A673 (cell line): ENCODE measurements around the gene STX8. TPM values are rescaled to one million over a fixed set of nuclear protein-coding genes. Genes with fewer than 3 reads are reported as not detected.

Experiments
- BruUV-seq: library from RNA; stranded (reverse); fragments of 400-500 nt; replicated peaks from 2 replicates; lab custom pipeline; 2021; lab: Mats Ljungman, UMichigan
- CTCF ChIA-PET: fragments of 300-600 bp; sonication (Branson Sonifier 250); formaldehyde crosslinking; loops from one replicate; lab custom pipeline; 2022; ENCODE audit warnings: antibody characterized with exemption; lab: Charles Lee
- POLR2A ChIA-PET: fragments of 300-600 bp; sonication (Branson Sonifier 250); formaldehyde crosslinking; loops from one replicate; lab custom pipeline; 2022; ENCODE audit warnings: antibody characterized with exemption; ENCODE audit not compliant: low non-redundant PET; lab: Charles Lee
- DNase-seq: peaks from one replicate; pipeline ENCODE4 v3.0.0-alpha.2; 2015; ENCODE audit warnings: low spot score
- H3K27ac ChIP-seq: fragments of 200-600 bp; sonication (generic); 2 replicates; pipeline ENCODE4 v1.5.1; 2016; ENCODE audit warnings: mixed run types, low read depth, mild to moderate bottlenecking, mixed read lengths, antibody characterized with exemption, low read length; ENCODE audit not compliant: poor library complexity, severe bottlenecking
- H3K27me3 ChIP-seq: fragments of 200-600 bp; sonication (generic); replicated peaks from 2 replicates; pipeline ENCODE4 v1.6.1; 2017; ENCODE audit warnings: mixed run types, low read depth, mild to moderate bottlenecking, mixed read lengths, antibody characterized with exemption, low read length; ENCODE audit not compliant: insufficient read depth, poor library complexity
- H3K36me3 ChIP-seq: fragments of 200-600 bp; sonication (generic); 2 replicates; pipeline ENCODE4 v1.6.1; 2016; ENCODE audit warnings: mixed run types, mild to moderate bottlenecking, mixed read lengths, antibody characterized with exemption, low read length; ENCODE audit not compliant: insufficient read depth, poor library complexity, severe bottlenecking
- H3K4me1 ChIP-seq: fragments of 200-600 bp; sonication (generic); 2 replicates; pipeline ENCODE4 v1.6.1; 2017; ENCODE audit warnings: mixed run types, mild to moderate bottlenecking, mixed read lengths, antibody characterized with exemption, low read length; ENCODE audit not compliant: insufficient read depth, poor library complexity, severe bottlenecking
- H3K4me3 ChIP-seq: fragments of 200-600 bp; sonication (generic); 2 replicates; pipeline ENCODE4 v1.5.1; 2016; ENCODE audit warnings: low read depth, mixed run types, mild to moderate bottlenecking, mixed read lengths, low read length; ENCODE audit not compliant: poor library complexity, severe bottlenecking
- H3K9me3 ChIP-seq: fragments of 200-600 bp; sonication (generic); 2 replicates; pipeline ENCODE4 v1.6.1; 2016; ENCODE audit warnings: mixed run types, low read depth, mild to moderate bottlenecking, mixed read lengths, antibody characterized with exemption, low read length; ENCODE audit not compliant: poor library complexity, severe bottlenecking
- CTCF ChIP-seq: fragments of 300-800, 200-600 bp; sonication (generic); conservative IDR thresholded peaks from 2 replicates; pipeline ENCODE4 v1.5.1; 2017; ENCODE audit warnings: low read depth, mild to moderate bottlenecking, antibody characterized with exemption, low read length, moderate library complexity, mixed read lengths
- EZH2 ChIP-seq: fragments of 200-600 bp; sonication (generic); IDR thresholded peaks from 2 replicates; pipeline ENCODE4 v1.6.1; 2017; ENCODE audit warnings: borderline replicate concordance, low read depth, mild to moderate bottlenecking, mixed read lengths, antibody characterized with exemption, low read length; ENCODE audit not compliant: poor library complexity, severe bottlenecking
- intact Hi-C: fragments of 100-400 bp; cut with micrococcal nuclease; formaldehyde crosslinking; loops from one replicate; pipeline ENCODE4 v1.10.0; 2022; ENCODE audit not compliant: unreplicated experiment
- total RNA-seq: library from RNA; stranded (reverse); gene quantifications from 2 replicates; pipeline ENCODE4 v1.2.3, GENCODE V29; 2021

STX8 gene
- total RNA-seq, 1 experiment from 2014 or later, result 51.4 TPM

GRCh38 chr17:9215465-9215864, 360.2 kb downstream of the STX8 start:
- Histone ChIP-seq H3K27ac (no peak overlapping the region), H3K4me1 (peaks cover 12% of the 10 kb centered on the region), H3K27me3 (no peaks in the 10 kb centered on the region), H3K9me3 (peaks cover 12% of the 10 kb centered on the region), H3K36me3 (no peaks in the 10 kb centered on the region), H3K4me3 (no peak overlapping the region)
- POLR2A ChIA-PET, result no interaction called here
- BruUV-seq, result no TSS peak
- TF ChIP-seq EZH2, result no peak
- no peak for TF ChIP-seq CTCF
- intact Hi-C loops, result no loop called here
- CTCF ChIA-PET, result no interaction called here
- DNase-seq, result no peak

GRCh38 chr17:9213303-9213640, 362.3 kb downstream of the STX8 start:
- POLR2A ChIA-PET, result no interaction called here
- Histone ChIP-seq H3K4me1 (peaks cover 12% of the 10 kb centered on the region), H3K36me3 (no peaks in the 10 kb centered on the region), H3K27ac (no peak overlapping the region), H3K9me3 (peaks cover 12% of the 10 kb centered on the region), H3K27me3 (no peaks in the 10 kb centered on the region), H3K4me3 (no peak overlapping the region)
- CTCF ChIA-PET, result no interaction called here
- intact Hi-C loops, result no loop called here
- TF ChIP-seq CTCF (no peak), EZH2 (no peak)
- no TSS peak for BruUV-seq
- no peak for DNase-seq

- BruUV-seq, result no TSS peak
- ChIA-PET CTCF (no interaction called here), POLR2A (no interaction called here)
- no peak overlapping the region for H3K4me3 ChIP-seq
- DNase-seq, result no peak
- peaks cover 12% of the 10 kb centered on the region for H3K9me3 ChIP-seq
- peaks cover 12% of the 10 kb centered on the region for H3K4me1 ChIP-seq
- no peaks in the 10 kb centered on the region for H3K36me3 ChIP-seq
- H3K27me3 ChIP-seq, result no peaks in the 10 kb centered on the region
- intact Hi-C loops, result no loop called here
- TF ChIP-seq EZH2 (no peak), CTCF (no peak)
- H3K27ac ChIP-seq, result no peak overlapping the region
These were observed 363.0 kb downstream of the STX8 start for GRCh38 chr17:9212376-9213302.
